Left lung (tissue), 10 donors: ENCODE data around the gene CRKL. TPM values are rescaled to one million over a fixed set of nuclear protein-coding genes. Genes with fewer than 3 reads are reported as not detected.

ENCODE experiments used
- ATAC-seq: fragments of 200-7000 bp; cut with Tn5 transposase; one replicate; pipeline ENCODE4 v1.9.1; 2020; ENCODE audit warnings: moderate library complexity
- DNase-seq, 4 donors: peaks; one replicate each; pipeline ENCODE4 v3.0.0-alpha.2; 2013 to 2020
- H3K27ac ChIP-seq, 2 donors: fragments of 200-600 bp; sonication (generic) in 1 of 2; one replicate each; pipeline versions ENCODE4 v1.5.0 to v1.8.0; 2020 to 2021
- H3K27me3 ChIP-seq, 2 donors: fragments of 200-600 bp; sonication (generic) in 1 of 2; one replicate each; pipeline versions ENCODE4 v1.5.0 to v1.8.0; 2020 to 2021
- H3K36me3 ChIP-seq, 2 donors: fragments of 200-600 bp; sonication (generic) in 1 of 2; one replicate each; pipeline versions ENCODE4 v1.5.0 to v1.8.0; 2020 to 2021
- H3K4me1 ChIP-seq, 2 donors: fragments of 200-600 bp; one replicate each; pipeline ENCODE4 v1.8.0; 2021
- H3K4me3 ChIP-seq, 2 donors: fragments of 200-600 bp; sonication (generic) in 1 of 2; one replicate each; pipeline versions ENCODE4 v1.5.0 to v1.8.0; 2020 to 2021; ENCODE audit warnings: mild to moderate bottlenecking in 1 of 2
- H3K9me3 ChIP-seq, 2 donors: fragments of 200-600 bp; sonication (generic) in 1 of 2; one replicate each; pipeline versions ENCODE4 v1.5.0 to v1.8.0; 2020 to 2021
- intact Hi-C, 2 donors: fragments of 100-400 bp; cut with DNase I; formaldehyde crosslinking; loops; one replicate each; pipeline versions ENCODE4 v1.11.2 to v1.14.2; 2022
- polyA plus RNA-seq, 6 donors: library from polyadenylated mRNA; unstranded; fragments of 120-200 nt; gene quantifications; one replicate each; pipeline ENCODE4 v1.2.1, GENCODE V29; 2013; ENCODE audit not compliant: insufficient read length in 6 of 6
- total RNA-seq, 2 donors: library from RNA; stranded (reverse); fragmentation: NEBNext Ultra II Directional; extraction: Animal tissue kit (Norgen Biotek cat#: 25700); gene quantifications; one replicate each; pipeline ENCODE4 v1.2.1, GENCODE V29; 2021
- TF ChIP-seq, protein P1 (sequence below), 2 donors: fragments of 200-600 bp; sonication (generic) in 1 of 2; IDR thresholded peaks; one replicate each; pipeline versions ENCODE4 v1.5.0 to v1.8.0; 2021; ENCODE audit warnings: antibody characterized with exemption in 2 of 2
- donor health status: DM: no; HTN: yes; CAD: no.
- donor health status: DM: no; HTN: no; CAD: no.

CRKL gene
- total and polyA plus RNA-seq, 8 donors: 56.7 to 67.4 (median 64.8) TPM

DNA sequence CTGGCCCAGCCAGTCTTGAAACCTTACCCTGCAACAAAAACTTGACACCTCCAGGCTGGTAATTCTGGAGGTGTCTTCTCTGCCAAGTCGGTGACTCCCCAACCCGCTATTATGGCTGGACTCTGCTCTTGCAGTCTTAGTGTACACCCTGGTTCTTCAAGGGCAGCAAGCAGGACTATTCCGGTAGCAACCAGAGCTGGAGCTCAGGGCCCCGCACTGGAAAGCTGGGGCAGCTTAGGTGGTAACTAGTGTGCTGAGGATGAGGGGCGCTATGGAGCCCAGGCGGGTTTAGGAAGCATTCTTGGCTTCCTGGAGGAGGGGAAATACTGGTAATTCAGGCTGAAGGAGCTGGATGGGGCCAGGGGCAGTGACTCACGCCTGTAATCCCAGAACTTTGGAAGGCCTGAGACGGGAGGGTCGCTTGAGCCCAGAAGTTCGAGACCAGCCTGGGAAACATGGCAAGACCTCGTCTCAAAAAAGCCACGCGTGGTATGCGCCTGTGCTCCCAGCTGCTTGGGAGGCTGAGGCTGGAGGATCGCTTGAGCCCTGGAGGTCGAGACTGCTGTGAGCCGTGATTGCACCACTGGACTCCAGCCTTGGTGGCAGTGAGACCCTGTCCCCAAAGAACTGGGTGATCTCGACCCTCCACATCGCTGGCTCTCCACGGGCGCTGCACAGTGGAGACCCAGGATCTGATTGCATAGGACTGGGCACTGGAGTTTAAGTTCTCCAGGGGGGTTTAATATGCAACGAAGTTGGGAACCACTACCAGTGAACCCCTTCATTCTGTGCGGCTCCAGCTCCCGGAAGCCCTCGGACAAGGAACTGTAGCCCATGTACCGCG, 39.3 kb downstream of the CRKL start:
- TF ChIP-seq, protein P1, sequence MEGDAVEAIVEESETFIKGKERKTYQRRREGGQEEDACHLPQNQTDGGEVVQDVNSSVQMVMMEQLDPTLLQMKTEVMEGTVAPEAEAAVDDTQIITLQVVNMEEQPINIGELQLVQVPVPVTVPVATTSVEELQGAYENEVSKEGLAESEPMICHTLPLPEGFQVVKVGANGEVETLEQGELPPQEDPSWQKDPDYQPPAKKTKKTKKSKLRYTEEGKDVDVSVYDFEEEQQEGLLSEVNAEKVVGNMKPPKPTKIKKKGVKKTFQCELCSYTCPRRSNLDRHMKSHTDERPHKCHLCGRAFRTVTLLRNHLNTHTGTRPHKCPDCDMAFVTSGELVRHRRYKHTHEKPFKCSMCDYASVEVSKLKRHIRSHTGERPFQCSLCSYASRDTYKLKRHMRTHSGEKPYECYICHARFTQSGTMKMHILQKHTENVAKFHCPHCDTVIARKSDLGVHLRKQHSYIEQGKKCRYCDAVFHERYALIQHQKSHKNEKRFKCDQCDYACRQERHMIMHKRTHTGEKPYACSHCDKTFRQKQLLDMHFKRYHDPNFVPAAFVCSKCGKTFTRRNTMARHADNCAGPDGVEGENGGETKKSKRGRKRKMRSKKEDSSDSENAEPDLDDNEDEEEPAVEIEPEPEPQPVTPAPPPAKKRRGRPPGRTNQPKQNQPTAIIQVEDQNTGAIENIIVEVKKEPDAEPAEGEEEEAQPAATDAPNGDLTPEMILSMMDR (IDR thresholded peaks at IDR 0.05): no peak
- ATAC-seq (peak; percentile 38), DNase-seq (no peak)
- H3K27me3 ChIP-seq: peaks cover 0 to 12% of the 10 kb centered on the region in 2 donors
- H3K27ac ChIP-seq: peak overlapping the region in 1 of 2 donors; percentile 34
- peaks cover 0 to 25% of the 10 kb centered on the region in 2 donors for H3K36me3 ChIP-seq
- H3K4me3 ChIP-seq: peak overlapping the region; percentile 48
- no peaks in the 10 kb centered on the region for H3K9me3 ChIP-seq
- H3K4me1 ChIP-seq: peaks cover 0 to 31% of the 10 kb centered on the region in 2 donors
- intact Hi-C loops: no loop called here

DNA sequence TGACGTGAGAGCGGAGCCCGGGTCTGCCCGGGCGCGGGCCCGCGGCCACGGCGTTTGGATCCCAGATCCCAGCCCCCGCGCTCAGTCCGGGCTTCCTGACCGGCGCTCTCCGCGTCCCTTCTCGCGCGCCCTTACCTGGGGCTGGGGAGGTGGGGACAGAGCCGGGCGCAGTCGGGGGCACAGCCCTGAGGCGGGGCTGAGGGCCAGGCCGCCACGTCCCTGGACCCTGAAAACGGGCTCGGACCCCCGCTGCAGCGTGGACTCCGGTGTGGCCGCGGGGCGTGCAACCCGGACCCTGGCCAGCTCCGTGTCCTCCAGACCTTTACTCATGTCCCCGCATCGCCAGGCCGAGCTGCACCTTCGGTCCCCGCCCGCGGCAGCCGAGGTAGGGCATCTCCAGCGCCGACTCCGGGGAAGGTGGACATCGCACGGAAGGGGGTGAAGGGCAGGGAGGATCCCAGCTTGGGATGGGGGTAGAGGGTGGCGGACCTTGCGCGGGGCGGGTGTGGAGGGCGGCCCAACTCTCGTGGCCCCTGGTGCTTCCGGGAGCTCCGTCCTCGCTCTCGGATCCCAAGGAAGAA, 40.0 kb downstream of the CRKL start:
- ATAC-seq: peak; percentile 67

DNA sequence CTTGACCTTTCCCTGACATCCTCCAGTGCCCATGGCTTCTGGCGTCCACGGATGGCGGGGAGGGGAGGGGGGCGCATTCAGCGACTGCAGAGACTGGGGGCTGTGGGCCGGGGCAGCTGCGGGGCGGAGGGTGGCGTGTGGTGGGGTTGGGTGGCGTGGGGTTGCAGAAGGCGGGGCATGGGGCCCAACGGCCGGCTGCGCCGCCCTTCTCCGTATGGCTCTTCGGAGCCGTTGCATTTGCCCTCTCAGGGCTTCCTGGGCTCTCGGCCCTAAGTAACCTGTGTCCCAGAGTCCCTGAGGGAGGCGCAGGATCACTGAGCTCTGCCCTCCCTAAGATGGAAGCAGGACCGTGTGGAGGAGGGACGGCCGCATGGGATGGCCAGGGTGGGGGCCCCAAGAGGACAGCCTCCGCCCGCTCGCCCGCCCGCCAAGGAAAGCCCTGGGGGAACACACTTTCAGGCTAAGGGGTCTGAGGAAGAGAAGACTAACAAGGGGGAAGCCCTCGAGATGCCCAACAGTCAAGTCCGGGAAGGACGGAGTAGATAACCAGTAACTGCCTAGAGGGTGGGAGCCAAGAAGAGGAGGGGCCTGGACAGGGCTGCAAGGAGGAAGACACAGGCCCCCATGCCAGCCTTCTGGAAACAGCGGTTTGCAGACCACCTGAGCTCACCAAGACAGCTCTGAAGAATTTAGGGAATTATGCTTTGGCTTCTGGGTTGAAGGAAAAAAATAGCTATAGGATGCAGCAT, 40.6 kb downstream of the CRKL start:
- intact Hi-C loops: no loop called here
- Histone ChIP-seq H3K4me3 (peak overlapping the region; percentile 48), H3K27me3 (peaks cover 0 to 18% of the 10 kb centered on the region in 2 donors), H3K4me1 (peaks cover 0 to 34% of the 10 kb centered on the region in 2 donors), H3K27ac (peak overlapping the region; percentile 2 to 34), H3K9me3 (no peaks in the 10 kb centered on the region), H3K36me3 (peaks cover 0 to 11% of the 10 kb centered on the region in 2 donors)
- TF ChIP-seq, protein P1 (IDR thresholded peaks at IDR 0.05): no peak
- DNase-seq (peak in 2 of 4 donors; percentile 54 to 87), ATAC-seq (peak; percentile 79)

More for the DNA sequence above, 40.0 kb downstream of the CRKL start:
- intact Hi-C loops: no loop called here
- DNase-seq: peak in 1 of 4 donors; percentile 88
- TF ChIP-seq, protein P1 (IDR thresholded peaks at IDR 0.05): no peak
- Histone ChIP-seq H3K4me1 (peaks cover 0 to 34% of the 10 kb centered on the region in 2 donors), H3K4me3 (peak overlapping the region; percentile 48), H3K9me3 (no peaks in the 10 kb centered on the region), H3K36me3 (peaks cover 0 to 18% of the 10 kb centered on the region in 2 donors), H3K27me3 (peaks cover 0 to 12% of the 10 kb centered on the region in 2 donors), H3K27ac (peak overlapping the region; percentile 2 to 34)

DNA sequence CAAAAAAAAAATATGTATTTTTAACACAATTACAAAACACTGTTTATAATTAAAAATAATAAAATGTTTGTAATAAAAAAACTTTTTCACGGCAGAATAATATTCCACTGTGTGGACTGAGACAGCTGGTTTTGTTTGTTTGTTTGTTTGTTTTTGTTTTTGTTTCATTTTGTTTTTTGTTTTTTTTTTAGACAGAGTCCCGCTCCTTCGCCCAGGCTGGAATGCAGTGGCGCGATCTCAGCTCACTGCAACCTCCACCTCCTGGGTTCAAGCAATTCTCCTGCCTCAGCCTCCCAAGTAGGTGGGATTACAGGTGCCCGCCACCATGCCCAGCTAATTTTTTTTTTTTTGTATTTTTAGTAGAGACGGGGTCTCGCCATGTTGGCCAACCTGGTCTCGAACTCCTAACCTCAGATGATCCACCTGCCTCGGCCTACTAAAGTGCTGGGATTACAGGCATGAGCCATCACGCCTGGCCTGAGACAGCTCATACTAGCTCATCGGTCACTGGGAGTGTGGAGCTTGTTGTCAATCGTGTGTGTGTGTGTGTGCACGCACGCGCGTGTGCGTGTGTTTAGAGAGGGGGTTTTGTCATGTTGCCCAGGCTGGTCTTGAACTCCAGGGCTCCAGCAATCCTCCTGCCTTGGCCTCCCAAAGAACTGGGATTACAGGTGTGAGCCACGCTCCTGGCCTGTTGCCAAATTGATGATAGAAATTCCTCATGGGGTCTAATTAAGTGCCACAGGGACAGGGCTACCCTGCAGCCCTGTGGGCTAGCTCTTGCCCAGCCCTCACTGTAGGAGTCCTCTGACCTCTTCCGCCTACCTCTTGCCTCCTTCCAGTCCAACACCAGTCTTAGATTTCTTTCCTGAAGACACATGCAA, 42.6 kb downstream of the CRKL start:
- no peak for ATAC-seq
- intact Hi-C loops: no loop called here
- TF ChIP-seq, protein P1 (IDR thresholded peaks at IDR 0.05): no peak
- H3K27ac ChIP-seq: no peak overlapping the region
- peaks cover 5 to 38% of the 10 kb centered on the region in 2 donors for H3K27me3 ChIP-seq
- H3K36me3 ChIP-seq: no peaks in the 10 kb centered on the region
- DNase-seq: peak in 1 of 4 donors; percentile 31
- H3K4me3 ChIP-seq: no peak overlapping the region
- peaks cover 0 to 35% of the 10 kb centered on the region in 2 donors for H3K4me1 ChIP-seq
- no peaks in the 10 kb centered on the region for H3K9me3 ChIP-seq
